Testis (tissue), 2 donors: ENCODE data around the gene ERRFI1.

Experiments
- CTCF ChIP-seq, 3 experiments: fragments of 450-650 bp in 2 of 3; fragments of 200-600 bp in 1 of 3; sonication (generic) in 1 of 3; IDR thresholded peaks; one replicate each; pipeline ENCODE4 v1.5.1; 2016 to 2019; ENCODE audit warnings: antibody characterized with exemption in 3 of 3, mild to moderate bottlenecking in 2 of 3, moderate library complexity in 1 of 3
- POLR2A ChIP-seq: fragments of 450-650 bp; IDR thresholded peaks from one replicate; pipeline ENCODE4 v1.6.1; 2017; ENCODE audit warnings: antibody characterized with exemption, mild to moderate bottlenecking, moderate library complexity

- TF ChIP-seq CTCF (IDR thresholded peaks at IDR 0.05) (no peak), POLR2A (no peak)
Observed at GRCh38 chr1:8061673-8062386, 35.7 kb upstream of the ERRFI1 start.
